OCI-LY7 (cell line): ENCODE results near the gene CPA1. TPM values are rescaled to one million over a fixed set of nuclear protein-coding genes. Genes with fewer than 3 reads are reported as not detected.

ENCODE experiments used
- BruUV-seq: library from RNA; stranded (reverse); fragments of 400-500 nt; replicated peaks from 2 replicates; lab custom pipeline; 2021; lab: Mats Ljungman, UMichigan
- CTCF ChIA-PET: fragments of 300-600 bp; sonication (Branson Sonifier 250); formaldehyde crosslinking; loops from one replicate; lab custom pipeline; 2022; ENCODE audit warnings: antibody characterized with exemption; ENCODE audit not compliant: unreplicated experiment; lab: Charles Lee
- POLR2A ChIA-PET: fragments of 300-600 bp; sonication (Branson Sonifier 250); formaldehyde crosslinking; loops from one replicate; lab custom pipeline; 2022; ENCODE audit warnings: antibody characterized with exemption; lab: Charles Lee
- DNase-seq: peaks from one replicate; pipeline ENCODE4 v3.0.0-alpha.2; 2015; ENCODE audit warnings: low spot score
- H2AFZ ChIP-seq: fragments of 200-600 bp; sonication (generic), shearing (Covaris generic); 2 replicates; pipeline ENCODE4 v1.6.1; 2014; ENCODE audit warnings: mild to moderate bottlenecking, antibody characterized with exemption, low read length, moderate library complexity
- H3K27ac ChIP-seq: fragments of 200-600 bp; sonication (generic); 2 replicates; pipeline ENCODE4 v1.5.1; 2014; ENCODE audit warnings: mixed run types, low read depth, mild to moderate bottlenecking, moderate library complexity, low read length, inconsistent platforms; ENCODE audit not compliant: poor library complexity, severe bottlenecking
- H3K36me3 ChIP-seq: fragments of 200-600 bp; sonication (generic); 2 replicates; pipeline ENCODE4 v1.6.1; 2014; ENCODE audit warnings: mild to moderate bottlenecking, antibody characterized with exemption, low read length, moderate library complexity, mixed read lengths; ENCODE audit not compliant: insufficient read depth
- H3K4me1 ChIP-seq: fragments of 200-600 bp; sonication (generic); 2 replicates; pipeline ENCODE4 v1.5.1; 2014; ENCODE audit warnings: mild to moderate bottlenecking, low read length; ENCODE audit not compliant: insufficient read depth, poor library complexity, severe bottlenecking
- H3K4me2 ChIP-seq: fragments of 200-600 bp; sonication (generic); 2 replicates; pipeline ENCODE4 v1.6.1; 2014; ENCODE audit warnings: mild to moderate bottlenecking, low read length
- H3K4me3 ChIP-seq: fragments of 200-600 bp; sonication (generic); 2 replicates; pipeline ENCODE4 v1.5.1; 2014; ENCODE audit warnings: mild to moderate bottlenecking, low read depth, low read length; ENCODE audit not compliant: poor library complexity, severe bottlenecking
- H3K79me2 ChIP-seq: fragments of 200-600 bp; sonication (generic); 2 replicates; pipeline ENCODE4 v1.6.1; 2016; ENCODE audit warnings: low read depth, mild to moderate bottlenecking, low read length, moderate library complexity, mixed read lengths; ENCODE audit not compliant: insufficient read depth
- H3K9me2 ChIP-seq: fragments of 200-600 bp; sonication (generic); 2 replicates; pipeline ENCODE4 v1.6.1; 2016; ENCODE audit warnings: mild to moderate bottlenecking, low read length, mixed read lengths; ENCODE audit not compliant: insufficient read depth
- H3K9me3 ChIP-seq: fragments of 200-600 bp; sonication (generic); 2 replicates; pipeline ENCODE4 v1.6.1; 2014; ENCODE audit warnings: mild to moderate bottlenecking, mixed run types, low read length, mixed read lengths
- H4K20me1 ChIP-seq: fragments of 200-600 bp; sonication (generic); 2 replicates; pipeline ENCODE4 v1.6.1; 2014; ENCODE audit warnings: mild to moderate bottlenecking, antibody characterized with exemption, low read length, moderate library complexity, mixed read lengths; ENCODE audit not compliant: insufficient read depth
- CTCF ChIP-seq: fragments of 200-600 bp; sonication (generic); conservative IDR thresholded peaks from 2 replicates; pipeline ENCODE4 v1.5.1; 2014; ENCODE audit warnings: mild to moderate bottlenecking, antibody characterized with exemption, low read length, moderate library complexity, mixed read lengths
- EZH2phosphoT487 ChIP-seq: fragments of 200-600 bp; sonication (generic); IDR thresholded peaks from 2 replicates; pipeline ENCODE4 v1.6.1; 2018; ENCODE audit warnings: low read depth, borderline replicate concordance, mild to moderate bottlenecking, mixed run types, antibody characterized with exemption, low read length, moderate library complexity, mixed read lengths
- intact Hi-C: fragments of 100-400 bp; cut with micrococcal nuclease; formaldehyde crosslinking; loops from one replicate; pipeline ENCODE4 v1.10.0; 2022; ENCODE audit not compliant: unreplicated experiment
- total RNA-seq, 2 experiments: library from RNA; depleted of rRNA in 1 of 2; stranded (reverse); fragments of >200 nt in 1 of 2; shearing (Covaris generic) in 1 of 2; gene quantifications; 2 replicates each; pipeline ENCODE4 v1.2.3, GENCODE V29; 2014 to 2022

CPA1 gene
- total RNA-seq, 2 experiments from 2014 or later, result not detected

DNA sequence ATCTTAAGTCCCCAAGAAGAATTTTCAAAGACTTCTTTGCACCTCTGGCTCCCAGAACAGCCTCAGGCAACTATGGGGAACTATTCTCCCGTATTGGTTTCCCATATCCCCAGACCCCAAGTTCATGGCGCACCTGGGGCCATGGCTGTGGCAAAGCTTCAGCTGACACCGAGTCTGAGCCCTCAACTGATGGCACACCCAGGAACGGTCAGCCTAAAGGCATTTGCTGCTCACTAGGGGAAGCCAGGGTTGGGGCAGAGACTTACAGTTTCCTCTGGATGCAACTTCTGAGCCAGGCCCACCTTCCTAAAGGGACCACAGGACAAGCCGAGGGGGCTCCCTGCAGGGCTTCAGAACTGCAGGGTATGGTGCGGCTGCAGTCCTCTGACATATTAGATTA lies 13.7 kb upstream of the CPA1 start:
- Histone ChIP-seq H3K36me3 (no peaks in the 10 kb centered on the region), H2AFZ (peak overlapping the region; percentile 29; the same call in 1 of the 2 replicates), H3K4me3 (no peak overlapping the region), H3K79me2 (no peaks in the 10 kb centered on the region), H3K9me3 (no peaks in the 10 kb centered on the region), H3K4me1 (no peaks in the 10 kb centered on the region), H3K9me2 (no peaks in the 10 kb centered on the region), H4K20me1 (no peaks in the 10 kb centered on the region), H3K4me2 (no peak overlapping the region; the same call in 1 of the 2 replicates), H3K27ac (no peak overlapping the region)
- DNase-seq, result no peak
- BruUV-seq, result no TSS peak
- ChIA-PET CTCF (no interaction called here), POLR2A (no interaction called here)
- intact Hi-C loops, result no loop called here
- no peak for TF ChIP-seq CTCF
- no peak for TF ChIP-seq EZH2phosphoT487

DNA sequence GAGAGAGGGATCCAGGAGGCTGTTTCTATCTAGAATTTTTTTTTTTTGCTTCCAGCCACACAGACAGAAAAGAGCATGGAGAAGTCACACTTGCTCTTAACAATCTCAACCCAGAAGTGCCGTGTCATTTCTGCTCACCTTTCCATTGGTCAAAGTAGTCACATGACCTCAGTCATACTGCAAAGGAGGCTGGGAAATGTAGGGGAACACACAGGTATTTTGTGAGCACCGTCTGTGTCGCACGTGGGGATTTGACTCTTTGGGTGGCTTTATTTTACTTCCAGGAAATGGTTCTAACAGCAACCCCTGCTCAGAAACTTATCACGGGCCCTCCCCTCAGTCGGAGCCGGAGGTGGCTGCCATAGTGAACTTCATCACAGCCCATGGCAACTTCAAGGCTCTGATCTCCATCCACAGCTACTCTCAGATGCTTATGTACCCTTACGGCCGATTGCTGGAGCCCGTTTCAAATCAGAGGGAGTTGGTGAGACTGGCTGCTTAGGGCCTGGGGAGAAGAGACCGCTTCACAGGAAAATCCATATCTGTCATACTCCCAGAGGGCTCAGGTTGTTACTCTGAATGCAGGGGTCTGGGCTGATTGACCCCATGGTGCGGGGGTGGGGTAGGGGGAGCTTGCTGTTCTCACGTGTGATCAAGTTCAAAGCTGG lies 13.1 kb upstream of the CPA1 start:
- no peak overlapping the region for H3K27ac ChIP-seq
- TF ChIP-seq CTCF, result no peak
- TF ChIP-seq EZH2phosphoT487, result no peak
- ChIA-PET POLR2A (no interaction called here), CTCF (no interaction called here)
- no peaks in the 10 kb centered on the region for H3K4me1 ChIP-seq
- H3K4me2 ChIP-seq, result no peak overlapping the region; the same call in 1 of the 2 replicates
- BruUV-seq, result no TSS peak
- H2AFZ ChIP-seq, result peak overlapping the region; percentile 29; the same call in 1 of the 2 replicates
- no peaks in the 10 kb centered on the region for H3K36me3 ChIP-seq
- H3K79me2 ChIP-seq, result no peaks in the 10 kb centered on the region
- H3K9me3 ChIP-seq, result no peaks in the 10 kb centered on the region
- no peak for DNase-seq
- intact Hi-C loops, result no loop called here
- H3K4me3 ChIP-seq, result no peak overlapping the region
- H4K20me1 ChIP-seq, result no peaks in the 10 kb centered on the region
- no peaks in the 10 kb centered on the region for H3K9me2 ChIP-seq
